Measurements from ENCODE around the gene SRSF12. TPM values are rescaled to one million over a fixed set of nuclear protein-coding genes. Genes with fewer than 3 reads are reported as not detected.

The SRSF12 gene
- total and polyA plus RNA-seq, 9 of the 15 experiments (the other 6 are each of a cell fraction or from before 2014, with no cell fraction given): not detected

GRCh38 chr6:89080281-89081128 is 37.4 kb downstream of the SRSF12 start, which contains the start of gene PNRC1 (continued):
- TF ChIP-seq MYNN (IDR thresholded peaks at IDR 0.05): 0 out of 2 replicates have a peak, but pooled peaks have one; percentile 33
- no peak for TF ChIP-seq MYNN (CRISPR knock-in tag; IDR thresholded peaks at IDR 0.05)
- 0 out of 2 replicates have a peak, but pooled peaks have one; percentile 61 for TF ChIP-seq HDAC2 (IDR thresholded peaks at IDR 0.05)
- TF ChIP-seq NBN (IDR thresholded peaks at IDR 0.05; ENCODE audit: low read depth): 0 out of 2 replicates have a peak, but pooled peaks have one; percentile 69
- no peak for TF ChIP-seq RBM17 (IDR thresholded peaks at IDR 0.05; ENCODE audit: borderline replicate concordance, low read depth, low read length)
- TF ChIP-seq MXD1 (CRISPR knock-in tag; IDR thresholded peaks at IDR 0.05; ENCODE audit: borderline replicate concordance, poor library complexity, severe bottlenecking): no peak
- no peak for TF ChIP-seq NFXL1 (CRISPR knock-in tag; IDR thresholded peaks at IDR 0.05)
- peak in 1 of 2 experiments; percentile 69; a peak in 1 of 4 replicates for TF ChIP-seq HDAC1 (IDR thresholded peaks at IDR 0.05)
- peak; percentile 67; the same call in 1 of the 2 replicates for TF ChIP-seq PML (IDR thresholded peaks at IDR 0.05; ENCODE audit: low read length)
- TF ChIP-seq NFIC (IDR thresholded peaks at IDR 0.05): peak; percentile 30; the same call in 1 of the 2 replicates
- TF ChIP-seq ZNF354B (CRISPR knock-in tag; IDR thresholded peaks at IDR 0.05): no peak
- TF ChIP-seq DEAF1 (CRISPR knock-in tag; IDR thresholded peaks at IDR 0.05): no peak
- TF ChIP-seq ERF (CRISPR knock-in tag; IDR thresholded peaks at IDR 0.05): peak; percentile 44; the same call in 1 of the 2 replicates
- TF ChIP-seq SRF (CRISPR knock-in tag; IDR thresholded peaks at IDR 0.05): peak in 1 of 2 experiments; percentile 62; a peak in 1 of 4 replicates
- peak; percentile 80; the same call in 1 of the 2 replicates for TF ChIP-seq THAP12 (CRISPR knock-in tag; IDR thresholded peaks at IDR 0.05)
- TF ChIP-seq PHF8 (IDR thresholded peaks at IDR 0.05; ENCODE audit: borderline replicate concordance, low read length): peak; percentile 78
- no peak for TF ChIP-seq HOMEZ (CRISPR knock-in tag; IDR thresholded peaks at IDR 0.05)
- no peak for TF ChIP-seq BACH1 (tag; IDR thresholded peaks at IDR 0.05)
- TF ChIP-seq RBM25 (IDR thresholded peaks at IDR 0.05; ENCODE audit: low read depth, low read length, severe bottlenecking): no peak
- no peak for TF ChIP-seq ZSCAN29 (IDR thresholded peaks at IDR 0.05)
- no peak for TF ChIP-seq KAT2B (IDR thresholded peaks at IDR 0.05; ENCODE audit: low read depth, low read length)
- peak; percentile 35 for TF ChIP-seq PCBP1 (IDR thresholded peaks at IDR 0.05; ENCODE audit: low read depth, low read length, poor library complexity, severe bottlenecking)
- TF ChIP-seq CBFB (CRISPR knock-in tag; IDR thresholded peaks at IDR 0.05): 0 out of 2 replicates have a peak, but pooled peaks have one; percentile 45

Measured in K562 (cell line).